WTC11 (cell line): ENCODE results near the gene CYP4F2.

ENCODE experiments used
- CTCF ChIP-seq: fragments of 200-600 bp; IDR thresholded peaks from 2 replicates; pipeline ENCODE4 v1.8.0; 2022; ENCODE audit warnings: antibody characterized with exemption
- FOXP1 ChIP-seq: sonication (generic); formaldehyde crosslinking; IDR thresholded peaks from 2 replicates; pipeline ENCODE4 v1.8.0; 2022; ENCODE audit warnings: missing genetic modification reagents, mild to moderate bottlenecking, moderate library complexity, borderline replicate concordance
- MAX ChIP-seq: sonication (generic); formaldehyde crosslinking; IDR thresholded peaks from 2 replicates; pipeline ENCODE4 v1.8.0; 2022; ENCODE audit warnings: mild to moderate bottlenecking, missing genetic modification reagents
- SMAD3 ChIP-seq: sonication (generic); formaldehyde crosslinking; IDR thresholded peaks from 2 replicates; pipeline ENCODE4 v1.8.0; 2022; ENCODE audit warnings: missing genetic modification reagents, mild to moderate bottlenecking, borderline replicate concordance

- no peak for TF ChIP-seq CTCF
- no peak for TF ChIP-seq MAX
- TF ChIP-seq FOXP1, result no peak
- TF ChIP-seq SMAD3 (CRISPR knock-in tag), result no peak
Measured at GRCh38 chr19:15944401-15944800, 46.5 kb upstream of the CYP4F2 start.
